ENCODE data around the gene ARPC3.
"Not testable (repeated sequence)": the region's sequence is repeated elsewhere in the genome, so short reads cannot be mapped to it uniquely, and the experiment has no call there.

The ARPC3 gene

DNA sequence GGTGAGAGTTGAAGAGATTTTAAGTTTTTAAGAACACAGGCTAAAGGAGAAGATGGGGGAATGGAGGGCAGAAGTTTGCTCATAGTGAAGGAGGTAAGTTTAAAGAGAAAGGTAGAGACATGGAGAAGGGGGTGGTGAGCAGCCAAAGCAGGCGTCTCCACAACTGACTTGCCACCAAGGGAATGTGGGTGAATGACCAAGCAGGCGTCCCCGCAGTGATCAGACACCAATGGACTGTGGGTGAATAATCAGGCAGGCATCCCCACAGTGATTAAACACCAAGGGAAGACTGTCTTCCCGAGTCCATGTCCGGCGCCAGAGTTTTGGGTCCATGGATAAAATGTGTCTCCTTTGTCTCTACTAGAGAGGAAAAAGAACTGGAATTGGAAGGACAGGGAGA is 40.1 kb downstream of the ARPC3 start:
- not testable (repeated sequence) for DNase-seq

DNA sequence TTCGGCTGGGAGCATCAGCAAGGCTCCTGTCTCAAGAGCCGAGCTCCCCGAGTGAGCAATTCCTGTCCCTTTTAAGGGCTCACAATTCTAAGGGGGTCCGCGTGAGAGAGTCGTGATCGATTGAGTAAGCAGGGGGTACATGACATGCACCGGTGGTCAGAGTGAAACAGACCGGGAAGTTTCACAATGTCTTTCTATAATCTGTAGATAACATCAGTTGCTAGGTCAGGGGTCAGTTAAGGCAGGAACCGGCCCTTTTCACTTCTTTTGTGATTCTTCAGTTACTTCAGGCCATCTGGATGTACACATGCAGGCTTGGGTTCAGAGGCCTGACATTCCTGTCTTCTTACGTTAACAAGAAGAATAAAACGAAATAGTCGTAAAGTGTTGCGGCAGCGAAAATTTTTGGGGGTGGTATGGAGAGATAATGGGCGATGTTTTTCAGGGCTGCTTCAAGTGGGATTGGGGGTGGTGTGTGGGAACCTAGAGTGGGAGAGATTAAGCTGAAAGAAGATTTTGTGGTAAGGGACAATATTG is 44.9 kb downstream of the ARPC3 start:
- not testable (repeated sequence) for DNase-seq

DNA sequence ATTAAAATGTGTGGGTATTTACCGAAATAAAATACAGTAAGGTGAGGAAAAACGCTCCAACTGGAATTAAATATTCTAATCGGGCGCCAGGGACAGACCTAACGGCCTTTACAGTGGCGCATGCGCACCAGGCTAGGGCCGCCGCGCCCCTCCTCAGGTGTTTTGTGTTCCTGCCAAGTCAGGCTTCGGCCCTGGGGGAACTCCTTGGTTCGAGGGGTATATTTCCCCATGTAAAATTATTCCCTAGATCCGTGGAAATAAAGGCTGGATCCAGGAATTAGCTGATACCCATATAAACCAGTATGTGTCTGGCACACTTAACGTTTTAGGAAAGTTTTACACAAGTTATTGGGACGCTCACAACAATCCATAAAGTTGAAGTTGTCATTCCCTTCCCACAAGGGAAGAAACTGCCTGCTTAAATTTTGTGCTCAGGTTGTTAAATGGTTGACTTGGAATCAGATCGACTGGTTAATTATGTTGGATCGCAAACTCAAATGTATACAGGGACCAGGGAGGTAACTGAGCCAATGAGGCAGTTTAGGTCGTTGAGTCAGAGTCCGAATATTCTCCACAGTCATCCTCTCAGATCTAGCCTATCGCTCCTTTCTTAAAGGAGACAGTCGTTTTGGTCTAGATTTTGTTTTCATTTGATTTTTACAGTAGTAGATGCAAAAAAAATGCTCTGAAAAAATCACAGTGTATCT is 46.0 kb downstream of the ARPC3 start:
- peak; percentile 80 for DNase-seq

DNA sequence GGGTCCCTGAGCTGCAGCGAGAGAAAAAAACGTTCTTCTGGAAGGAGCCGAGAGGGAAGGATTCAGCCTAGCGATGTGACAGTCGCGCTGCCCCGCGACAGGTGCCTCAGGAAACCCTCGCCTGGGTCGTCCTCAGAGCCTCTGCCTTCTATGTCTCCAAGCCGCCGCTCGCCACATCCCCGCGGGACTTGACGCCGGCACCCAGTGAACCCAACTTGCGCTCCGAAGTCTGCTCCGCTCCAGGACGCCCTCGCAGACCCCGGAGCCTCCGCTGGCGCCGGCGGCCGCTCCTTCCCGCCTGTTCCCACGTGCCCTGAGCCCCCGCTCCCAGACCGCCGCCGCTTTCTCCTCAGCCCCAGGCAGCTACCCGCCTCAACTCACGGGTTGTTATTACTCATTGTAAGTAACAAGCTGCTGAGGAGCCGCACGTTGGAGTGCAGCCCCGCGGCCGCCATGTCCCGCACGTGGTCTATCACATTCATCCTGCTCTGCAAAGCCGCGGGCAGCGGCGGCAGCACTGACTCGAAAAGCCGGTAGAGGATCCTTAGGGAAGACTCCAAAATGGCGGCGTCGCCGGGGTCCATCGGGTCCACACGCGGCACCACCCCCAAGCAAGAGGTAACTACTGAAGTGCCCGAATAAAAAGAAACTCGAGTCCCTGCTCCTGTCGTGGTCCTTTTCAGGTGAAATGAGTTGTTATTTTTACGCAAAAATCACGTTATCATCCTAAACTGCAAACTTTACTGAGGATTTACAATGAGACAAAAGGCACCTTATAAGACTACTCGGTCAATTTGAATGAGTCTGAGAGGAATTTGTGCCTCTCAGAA is 46.8 kb downstream of the ARPC3 start, which contains the start of gene ANAPC7:
TSS of gene ANAPC7 (minus strand) at position 563 of the 830 bp plus-strand sequence. CDS start at position 482, 81 bp downstream.
- DNase-seq, result peak; percentile 87

All from NCI-H2029 treated with DMSO at 0.1 percent for 48 hours (cell line).